Measurements from ENCODE around the gene NIPA2. TPM values are rescaled to one million over a fixed set of nuclear protein-coding genes. Genes with fewer than 3 reads are reported as not detected.
"Not testable (repeated sequence)": the region's sequence is repeated elsewhere in the genome, so short reads cannot be mapped to it uniquely, and the experiment has no call there.

The NIPA2 gene
- 60.6 TPM for polyA plus RNA-seq (ENCODE audit: insufficient read length)
- long read RNA-seq, donor 1, transcript NIPA2-203 (6 exons, 2,280 nt) = major isoform, 9 of 52 reads
- long read RNA-seq, donor 1, transcript NIPA2-201 (8 exons, 3,233 nt) = minor isoform, 5 of 52 reads
- long read RNA-seq, donor 1, transcript NIPA2-204 (7 exons, 3,130 nt) = minor isoform, 8 of 52 reads
- long read RNA-seq, donor 1, partial matches to known transcripts = 16 of 52 reads
- long read RNA-seq, donor 1, other reads (novel, unspliced or antisense) = 12 of 52 reads
- long read RNA-seq, donor 2, transcript NIPA2-204 (7 exons, 3,130 nt) = minor isoform, 5 of 16 reads
- long read RNA-seq, donor 2, transcript NIPA2-203 (6 exons, 2,280 nt) = major isoform, 8 of 16 reads
- long read RNA-seq, donor 2, partial matches to known transcripts = 0 of 16 reads
- long read RNA-seq, donor 2, other reads (novel, unspliced or antisense) = 0 of 16 reads
- long read RNA-seq, donor 3, transcript NIPA2-203 (6 exons, 2,280 nt) = major isoform, 6 of 10 reads
- long read RNA-seq, donor 3, partial matches to known transcripts = 0 of 10 reads
- long read RNA-seq, donor 3, other reads (novel, unspliced or antisense) = 0 of 10 reads
- long read RNA-seq, donor 4 = 0 reads
- long read RNA-seq, donor 5, transcript NIPA2-203 (6 exons, 2,280 nt) = major isoform, 15 of 84 reads
- long read RNA-seq, donor 5, transcript NIPA2-201 (8 exons, 3,233 nt) = minor isoform, 5 of 84 reads
- long read RNA-seq, donor 5, transcript NIPA2-204 (7 exons, 3,130 nt) = minor isoform, 5 of 84 reads
- long read RNA-seq, donor 5, partial matches to known transcripts = 47 of 84 reads
- long read RNA-seq, donor 5, other reads (novel, unspliced or antisense) = 10 of 84 reads
- long read RNA-seq, donor 6, transcript NIPA2-203 (6 exons, 2,280 nt) = major isoform, 10 of 25 reads
- long read RNA-seq, donor 6, partial matches to known transcripts = 10 of 25 reads
- long read RNA-seq, donor 6, other reads (novel, unspliced or antisense) = 0 of 25 reads
- long read RNA-seq, donor 7, transcript NIPA2-203 (6 exons, 2,280 nt) = major isoform, 21 of 29 reads
- long read RNA-seq, donor 7, partial matches to known transcripts = 0 of 29 reads
- long read RNA-seq, donor 7, other reads (novel, unspliced or antisense) = 0 of 29 reads
- long read RNA-seq, donor 8, transcript NIPA2-203 (6 exons, 2,280 nt) = major isoform, 6 of 8 reads
- long read RNA-seq, donor 8, partial matches to known transcripts = 0 of 8 reads
- long read RNA-seq, donor 8, other reads (novel, unspliced or antisense) = 0 of 8 reads

GRCh38 chr15:22838292-22839042 is at the start of gene NIPA2:
Gene NIPA2 (plus strand): TSS chr15:22838666. CDS start chr15:22851732, 13,066 bp downstream.
- peak; percentile 97 for DNase-seq

DNA sequence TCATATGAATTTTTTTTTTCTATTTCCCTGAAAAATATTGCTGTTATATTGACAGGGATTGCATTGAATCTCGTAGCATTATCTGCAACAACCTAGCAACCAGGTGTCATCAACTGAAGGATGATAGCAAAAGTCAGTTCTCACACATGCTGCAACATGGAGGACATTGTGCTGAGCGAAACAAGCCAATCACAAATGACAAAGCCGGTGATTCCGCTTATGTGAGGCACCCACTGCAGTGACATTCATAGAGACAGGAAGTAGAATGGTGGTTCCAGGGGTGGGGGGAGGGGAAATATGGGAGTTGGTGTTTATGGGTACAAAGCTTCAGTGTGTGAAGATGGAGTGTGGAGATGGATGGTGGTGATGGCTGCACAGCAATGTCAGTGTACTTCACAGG is 44.4 kb upstream of the NIPA2 start:
- no peak for DNase-seq

DNA sequence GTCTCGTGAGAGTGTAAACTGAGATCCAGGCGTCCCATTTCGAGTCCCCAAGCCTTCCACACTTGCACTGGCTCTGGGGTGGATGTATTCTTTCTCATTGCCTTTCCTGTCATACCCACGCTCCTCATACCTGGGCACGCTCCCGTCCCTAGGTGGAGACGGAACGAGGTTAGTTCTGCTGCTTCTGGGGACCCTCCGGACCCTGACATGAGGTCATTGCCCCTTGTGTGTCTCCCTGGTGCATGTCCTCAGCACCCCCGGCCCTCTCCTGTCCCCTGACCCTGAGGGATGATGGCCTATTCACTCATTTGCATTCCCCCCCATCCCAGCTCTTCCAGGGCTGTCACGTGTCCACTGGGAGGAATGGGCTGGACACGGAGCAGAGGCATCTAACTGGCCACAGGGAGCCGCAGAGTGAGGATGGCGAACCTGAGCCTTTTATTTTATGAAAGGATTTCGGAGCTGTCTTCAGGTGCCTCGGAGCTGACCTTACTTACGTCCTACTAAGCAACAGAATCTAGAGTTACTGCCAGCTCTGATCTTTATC is 43.8 kb upstream of the NIPA2 start:
- DNase-seq = no peak

DNA sequence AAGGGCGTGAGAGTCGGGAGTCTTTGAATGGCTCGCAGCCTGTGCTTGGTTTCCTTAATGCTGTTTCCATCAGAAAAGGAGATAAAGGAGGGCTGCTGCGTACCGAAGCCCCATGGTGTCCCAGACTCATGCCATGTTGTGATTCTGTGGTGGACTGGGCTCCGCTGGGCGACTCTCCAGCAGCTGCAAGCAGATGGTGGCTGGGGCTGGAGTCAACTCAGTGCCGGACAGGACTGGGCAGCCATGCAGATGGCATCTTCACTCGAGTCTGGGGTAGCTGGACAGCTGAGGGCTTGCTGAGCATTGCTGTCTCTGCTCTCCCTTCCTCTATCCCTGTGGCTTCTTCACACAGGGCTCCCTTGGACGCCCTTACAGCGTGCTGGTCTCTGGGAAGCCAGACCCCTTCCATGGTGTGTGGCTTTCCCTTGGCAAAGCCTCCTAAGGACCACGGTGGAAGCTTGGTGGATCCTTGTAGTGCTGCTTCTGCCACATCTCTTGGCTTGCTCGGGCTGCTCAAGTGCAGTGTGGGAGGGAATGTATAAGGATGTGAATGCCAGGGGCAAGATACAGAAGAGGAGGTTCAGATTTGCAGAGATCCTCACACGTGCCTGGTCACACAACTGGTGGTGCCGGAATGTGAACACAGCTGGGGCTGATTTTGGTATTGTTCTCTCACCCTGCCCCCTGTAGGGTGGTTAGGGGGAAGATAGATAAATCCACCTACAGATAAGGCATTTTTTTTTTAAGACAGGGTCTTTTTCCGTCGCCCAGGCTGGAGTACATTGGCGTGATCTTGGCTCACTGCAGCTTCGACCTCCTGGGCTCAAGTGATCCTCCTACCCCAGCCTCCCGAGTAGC is 43.0 kb upstream of the NIPA2 start:
- no peak for DNase-seq

DNA sequence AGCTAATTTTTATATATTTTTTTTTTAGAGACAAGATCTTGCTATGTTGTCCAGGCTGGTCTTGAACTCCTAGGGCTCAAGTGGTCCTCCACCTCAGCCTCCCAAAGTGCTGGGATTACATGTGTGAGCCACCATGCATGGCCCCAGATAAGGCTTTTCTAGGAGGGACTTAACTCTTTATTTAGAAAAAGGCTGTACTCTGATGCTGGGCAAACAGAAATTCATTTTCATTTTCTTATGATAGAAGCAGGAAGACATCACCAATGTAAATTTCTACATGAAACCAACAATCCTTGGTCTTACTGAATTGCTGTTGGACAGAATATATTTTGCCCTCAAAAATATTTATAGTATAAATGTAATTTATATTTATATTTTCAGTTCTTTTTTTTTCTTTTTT is 42.4 kb upstream of the NIPA2 start:
- no peak for DNase-seq

GRCh38 chr15:22799902-22800301 is 38.6 kb upstream of the NIPA2 start:
- DNase-seq = no peak

- not testable (repeated sequence) for DNase-seq
Observed at GRCh38 chr15:22803006-22803405, 35.5 kb upstream of the NIPA2 start.

GRCh38 chr15:22806156-22806555 is 32.3 kb upstream of the NIPA2 start:
- no peak for DNase-seq

DNA sequence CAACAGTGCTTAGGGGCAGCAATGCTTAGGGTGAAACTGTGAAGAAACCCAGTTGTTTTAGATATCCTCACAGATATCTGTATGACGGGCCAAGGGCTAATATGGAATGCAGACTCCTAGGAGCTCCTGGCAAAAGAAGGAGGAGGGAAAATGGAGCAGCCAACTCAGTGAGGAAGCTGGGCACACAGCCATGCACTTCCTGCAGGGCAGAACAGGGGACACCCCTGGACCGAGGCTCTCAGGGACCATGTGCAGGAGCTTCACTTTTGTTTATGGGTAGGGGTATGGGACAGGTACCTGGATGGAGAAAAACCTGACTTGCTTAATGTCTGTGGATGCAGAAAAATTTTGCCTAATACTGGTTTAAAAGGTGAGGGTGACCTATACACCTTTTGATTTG is 31.8 kb upstream of the NIPA2 start:
- DNase-seq = no peak

DNA sequence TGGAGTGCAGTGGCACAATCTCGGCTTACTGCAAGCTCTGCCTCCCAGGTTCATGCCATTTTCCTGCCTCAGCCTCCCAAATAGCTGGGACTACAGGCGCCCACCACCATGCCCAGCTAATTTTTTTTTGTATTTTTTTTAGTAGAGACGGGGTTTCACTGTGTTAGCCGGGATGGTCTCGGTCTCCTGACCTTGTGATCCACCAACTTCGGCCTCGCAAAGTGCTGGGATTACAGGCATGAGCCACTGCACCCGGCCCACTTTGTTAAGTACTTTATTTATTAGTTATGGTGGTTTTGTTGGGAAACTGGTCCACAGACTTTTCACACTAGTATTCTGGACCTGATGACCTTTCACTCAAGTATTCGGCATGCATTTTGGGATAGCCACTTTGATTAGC is 30.6 kb upstream of the NIPA2 start:
- DNase-seq = not testable (repeated sequence)

DNA sequence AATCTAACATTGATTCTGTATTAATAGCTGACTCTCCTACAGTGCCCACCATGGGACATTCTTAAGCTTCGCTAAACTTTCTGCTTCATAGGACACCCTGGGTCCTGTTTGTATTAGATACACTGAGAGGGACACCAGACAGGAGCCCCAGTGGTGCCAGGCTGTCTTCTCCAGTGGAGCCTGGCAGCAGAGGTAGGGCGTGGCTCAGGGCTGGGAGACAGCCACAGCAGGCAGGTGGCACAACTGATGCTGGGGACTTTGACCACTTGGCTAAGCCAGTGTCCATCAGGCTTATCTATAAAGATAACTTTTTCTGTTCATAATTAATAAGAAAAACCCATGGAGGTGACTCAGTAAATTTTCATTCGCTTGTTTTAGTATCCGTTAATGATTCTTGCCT is 30.2 kb upstream of the NIPA2 start:
- DNase-seq = no peak

DNA sequence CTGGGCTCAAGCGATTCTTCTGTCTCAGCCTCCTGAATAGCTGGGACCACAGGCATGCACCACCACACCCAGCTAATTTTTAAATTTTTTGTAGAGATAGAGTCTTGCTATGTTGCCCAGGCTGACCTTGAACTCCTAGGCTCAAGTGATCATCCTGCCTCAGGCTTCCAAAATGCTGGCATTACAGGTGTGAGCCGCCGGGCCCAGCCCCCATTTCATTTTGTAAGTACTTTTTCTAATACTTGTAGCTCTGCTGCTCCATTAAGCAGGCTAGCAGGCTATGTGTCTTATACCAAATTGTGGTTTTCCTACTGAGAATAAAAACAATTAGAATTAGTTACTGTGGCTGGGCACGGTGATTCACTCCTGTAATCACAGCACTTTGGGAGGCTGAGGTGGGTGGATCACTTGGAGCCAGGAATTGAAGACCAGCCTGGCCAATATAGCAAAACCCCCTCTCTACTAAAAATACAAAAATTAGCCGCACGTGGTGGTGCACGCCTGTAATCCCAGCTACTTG is 29.6 kb upstream of the NIPA2 start:
- DNase-seq = no peak

- no peak for DNase-seq
Observed at GRCh38 chr15:22810033-22810852, 28.2 kb upstream of the NIPA2 start.

DNA sequence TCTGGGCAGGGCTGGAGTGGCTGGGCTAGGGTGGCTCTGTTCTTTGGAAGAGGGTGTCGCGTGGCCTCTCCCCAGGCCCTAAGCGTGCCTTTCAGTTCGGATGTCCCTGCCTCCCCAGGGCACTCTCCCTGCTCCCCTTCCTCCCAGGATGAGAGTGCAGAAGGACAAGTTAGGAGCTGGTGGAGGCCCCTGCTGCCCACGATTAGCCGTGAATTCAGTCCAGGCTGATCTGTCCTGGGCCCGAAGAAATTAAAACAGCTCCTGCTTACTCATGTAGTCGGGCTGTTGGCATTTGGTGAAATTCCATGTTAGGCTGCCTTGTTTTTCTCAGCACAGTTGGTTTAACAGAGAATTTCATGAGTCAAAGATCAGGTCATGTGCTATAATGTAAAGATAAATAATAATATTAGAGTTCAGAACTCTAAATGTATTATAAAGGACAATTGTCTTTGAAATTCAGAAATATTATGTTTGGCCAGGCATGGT is 27.6 kb upstream of the NIPA2 start:
- no peak for DNase-seq

DNA sequence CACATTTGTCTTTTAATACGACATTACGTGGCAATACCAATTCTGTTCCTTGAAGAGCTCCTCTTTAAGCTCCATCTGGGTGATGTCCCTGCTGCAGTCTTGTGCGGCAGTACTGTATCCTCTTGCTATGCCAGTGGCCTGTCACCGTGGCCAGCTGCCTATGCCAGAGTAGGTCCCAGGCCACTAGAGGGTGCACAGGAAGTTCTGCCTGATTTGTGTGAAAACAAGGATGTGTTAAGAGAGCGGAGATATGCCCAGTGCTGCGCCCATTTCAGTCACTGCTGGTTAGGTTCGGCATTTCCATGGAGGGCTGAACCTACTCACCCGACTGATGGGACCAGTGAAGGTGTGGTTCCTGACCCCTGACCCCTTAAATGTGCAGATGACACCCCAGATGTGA is 26.8 kb upstream of the NIPA2 start:
- DNase-seq = no peak

- no peak for DNase-seq
Observed at GRCh38 chr15:22813844-22814243, 24.6 kb upstream of the NIPA2 start.

DNA sequence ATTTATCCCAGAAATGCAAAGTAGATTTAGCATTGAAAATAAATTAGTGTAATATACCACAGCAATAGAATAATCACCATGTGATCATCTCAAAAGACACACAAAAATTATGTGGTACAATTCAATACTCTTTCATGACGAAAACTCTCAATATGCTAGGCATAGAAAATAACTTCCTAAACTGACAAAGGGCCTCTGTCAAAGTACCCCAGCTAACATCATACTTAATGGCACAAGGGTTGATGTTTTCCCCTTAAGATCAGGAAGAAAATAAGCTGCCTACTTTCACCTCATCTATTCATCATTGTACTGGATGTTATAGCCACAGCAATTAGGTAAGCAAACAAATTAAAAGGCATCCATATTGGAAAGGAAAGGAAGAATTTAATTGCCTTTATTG is 22.7 kb upstream of the NIPA2 start:
- DNase-seq = no peak

GRCh38 chr15:22819651-22820050 is 18.8 kb upstream of the NIPA2 start:
- no peak for DNase-seq
